Small intestine (tissue), 7 donors: ENCODE measurements around the gene TWIST2. TPM values are rescaled to one million over a fixed set of nuclear protein-coding genes. Genes with fewer than 3 reads are reported as not detected.

Source experiments
- DNase-seq, 2 donors: peaks; one replicate each; pipeline versions ENCODE4 v3.0.0 to v3.0.0-alpha.2; 2013
- FAIRE-seq: peaks from 2 replicates; lab custom pipeline; 2012; peaks lifted over from hg19 to GRCh38; lab: Jason Lieb, UNC
- H3K27ac ChIP-seq, 3 donors: one replicate each; pipeline ENCODE4 v1.5.1; 2013; ENCODE audit warnings: low read length in 2 of 3, mild to moderate bottlenecking in 2 of 3, control low read depth in 1 of 3, inconsistent platforms in 1 of 3, low read depth in 1 of 3, moderate library complexity in 1 of 3
- H3K27me3 ChIP-seq, 3 donors: one replicate each; pipeline ENCODE4 v1.6.1; 2013; ENCODE audit warnings: low read length in 3 of 3, inconsistent platforms in 1 of 3; ENCODE audit not compliant: control insufficient read depth in 3 of 3, insufficient read depth in 3 of 3
- H3K36me3 ChIP-seq, 3 donors: one replicate each; pipeline ENCODE4 v1.6.1; 2013; ENCODE audit warnings: low read length in 3 of 3, inconsistent platforms in 1 of 3, low read depth in 1 of 3, mild to moderate bottlenecking in 1 of 3, moderate library complexity in 1 of 3; ENCODE audit not compliant: control insufficient read depth in 3 of 3, insufficient read depth in 2 of 3
- H3K4me1 ChIP-seq, 3 donors: one replicate each; pipeline ENCODE4 v1.6.1; 2013; ENCODE audit warnings: low read length in 2 of 3, inconsistent platforms in 1 of 3, low read depth in 1 of 3, mild to moderate bottlenecking in 1 of 3, moderate library complexity in 1 of 3; ENCODE audit not compliant: control insufficient read depth in 3 of 3, insufficient read depth in 2 of 3
- H3K4me3 ChIP-seq, 3 donors: one replicate each; pipeline ENCODE4 v1.5.1; 2013; ENCODE audit warnings: low read length in 3 of 3, control low read depth in 1 of 3, inconsistent platforms in 1 of 3, low read depth in 1 of 3, mild to moderate bottlenecking in 1 of 3, moderate library complexity in 1 of 3
- H3K9me3 ChIP-seq, 2 donors: one replicate each; pipeline ENCODE4 v1.6.1; 2013; ENCODE audit warnings: low read depth in 1 of 2, low read length in 1 of 2; ENCODE audit not compliant: control insufficient read depth in 2 of 2, insufficient read depth in 1 of 2
- WGBS, 3 donors: extraction: QIAGEN DNeasy Blood & Tissue Kit; methylation state at CpG; one replicate each; pipeline ENCODE4 v1.1.7; 2013; 5-methylcytosine and 5-hydroxymethylcytosine counted together
- polyA plus RNA-seq, 4 donors: library from polyadenylated mRNA; stranded (reverse) in 3 of 4; unstranded in 1 of 4; fragments of 200-250 nt in 3 of 4; fragments of 120-200 nt in 1 of 4; gene quantifications; one replicate each; pipeline versions ENCODE4 v1.2.1 to v1.2.3, GENCODE V29; 2013
- donor health status: healthy with polysubstance abuse.
- donor health status: control.
- donor health status: control.
- donor health status: Bipolar disorder and iron deficiency.
- donor health status: healthy.

TWIST2 gene
- polyA plus RNA-seq, 4 donors, result 1.7 to 7.9 (median 3.0) TPM; not detected in 1

- Histone ChIP-seq H3K4me1 (no peaks in the 10 kb centered on the region), H3K27me3 (peaks cover 0 to 2% (median 0%) of the 10 kb centered on the region in 3 donors), H3K4me3 (no peak overlapping the region), H3K9me3 (peaks cover 0 to 3% of the 10 kb centered on the region in 2 donors), H3K36me3 (no peaks in the 10 kb centered on the region), H3K27ac (no peak overlapping the region)
- FAIRE-seq (no peak), DNase-seq (no peak)
- 75 to 80% (median 78%) methylated on average over 16 of the region's 16 CpGs for WGBS, 3 donors
These were observed 68.4 kb downstream of the TWIST2 start for GRCh38 chr2:238916176-238916874.

- no peaks in the 10 kb centered on the region for H3K36me3 ChIP-seq
- DNase-seq, result no peak
- 55 to 74% (median 64%) methylated on average over 14 of the region's 14 CpGs for WGBS, 3 donors
- H3K9me3 ChIP-seq, result peaks cover 0 to 3% of the 10 kb centered on the region in 2 donors
- H3K4me3 ChIP-seq, result no peak overlapping the region
- H3K27ac ChIP-seq, result no peak overlapping the region
- no peak for FAIRE-seq
- H3K4me1 ChIP-seq, result no peaks in the 10 kb centered on the region
- H3K27me3 ChIP-seq, result peaks cover 0 to 2% (median 0%) of the 10 kb centered on the region in 3 donors
These were observed 69.1 kb downstream of the TWIST2 start for GRCh38 chr2:238916875-238917590.

- H3K9me3 ChIP-seq, result peaks cover 0 to 3% of the 10 kb centered on the region in 2 donors
- no peaks in the 10 kb centered on the region for H3K36me3 ChIP-seq
- 24 to 60% (median 36%) methylated on average over 11 of the region's 11 CpGs for WGBS, 3 donors
- no peak for FAIRE-seq
- no peak overlapping the region for H3K4me3 ChIP-seq
- no peak for DNase-seq
- no peaks in the 10 kb centered on the region for H3K4me1 ChIP-seq
- peaks cover 0 to 2% (median 0%) of the 10 kb centered on the region in 3 donors for H3K27me3 ChIP-seq
- no peak overlapping the region for H3K27ac ChIP-seq
These were observed 71.4 kb downstream of the TWIST2 start for GRCh38 chr2:238919307-238919706.

GRCh38 chr2:238920053-238920452, 72.2 kb downstream of the TWIST2 start:
- H3K4me1 ChIP-seq, result no peaks in the 10 kb centered on the region
- H3K27me3 ChIP-seq, result peaks cover 0 to 2% (median 0%) of the 10 kb centered on the region in 3 donors
- FAIRE-seq, result no peak
- no peak overlapping the region for H3K27ac ChIP-seq
- no peak for DNase-seq
- no peak overlapping the region for H3K4me3 ChIP-seq
- WGBS, 3 donors, result 76 to 87% (median 85%) methylated on average over 3 of the region's 3 CpGs
- no peaks in the 10 kb centered on the region for H3K36me3 ChIP-seq
- peaks cover 0 to 3% of the 10 kb centered on the region in 2 donors for H3K9me3 ChIP-seq

GRCh38 chr2:238920601-238921001, 72.7 kb downstream of the TWIST2 start:
- Histone ChIP-seq H3K36me3 (no peaks in the 10 kb centered on the region), H3K9me3 (peaks cover 0 to under 1% of the 10 kb centered on the region in 2 donors), H3K27ac (no peak overlapping the region), H3K4me1 (no peaks in the 10 kb centered on the region), H3K27me3 (peaks cover 0 to 2% (median 0%) of the 10 kb centered on the region in 3 donors), H3K4me3 (no peak overlapping the region)
- FAIRE-seq (no peak), DNase-seq (no peak)
- 60 to 79% (median 62%) methylated on average over 4 of the region's 4 CpGs for WGBS, 3 donors

- H3K36me3 ChIP-seq, result no peaks in the 10 kb centered on the region
- DNase-seq (no peak), FAIRE-seq (no peak)
- WGBS, 3 donors, result 68 to 82% (median 69%) methylated on average over 8 of the region's 8 CpGs
- H3K27ac ChIP-seq, result no peak overlapping the region
- no peaks in the 10 kb centered on the region for H3K9me3 ChIP-seq
- no peaks in the 10 kb centered on the region for H3K4me1 ChIP-seq
- no peak overlapping the region for H3K4me3 ChIP-seq
- no peaks in the 10 kb centered on the region for H3K27me3 ChIP-seq
These were observed 73.4 kb downstream of the TWIST2 start for GRCh38 chr2:238921259-238921658.

GRCh38 chr2:238921681-238922319, 73.9 kb downstream of the TWIST2 start:
- Histone ChIP-seq H3K9me3 (no peaks in the 10 kb centered on the region), H3K4me1 (no peaks in the 10 kb centered on the region), H3K27me3 (no peaks in the 10 kb centered on the region), H3K4me3 (no peak overlapping the region), H3K27ac (no peak overlapping the region), H3K36me3 (no peaks in the 10 kb centered on the region)
- WGBS, 3 donors, result 79% methylated on average over 15 of the region's 15 CpGs
- no peak for DNase-seq
- FAIRE-seq, result no peak

GRCh38 chr2:238922435-238922834, 74.5 kb downstream of the TWIST2 start:
- Histone ChIP-seq H3K4me3 (no peak overlapping the region), H3K4me1 (no peaks in the 10 kb centered on the region), H3K9me3 (no peaks in the 10 kb centered on the region), H3K27ac (no peak overlapping the region), H3K36me3 (no peaks in the 10 kb centered on the region), H3K27me3 (no peaks in the 10 kb centered on the region)
- FAIRE-seq (no peak), DNase-seq (no peak)
- 62 to 74% (median 65%) methylated on average over 9 of the region's 9 CpGs for WGBS, 3 donors
